ENCODE data around the gene CTAGE15.
"Not testable (repeated sequence)": the region's sequence is repeated elsewhere in the genome, so short reads cannot be mapped to it uniquely, and the experiment has no call there.

DNA sequence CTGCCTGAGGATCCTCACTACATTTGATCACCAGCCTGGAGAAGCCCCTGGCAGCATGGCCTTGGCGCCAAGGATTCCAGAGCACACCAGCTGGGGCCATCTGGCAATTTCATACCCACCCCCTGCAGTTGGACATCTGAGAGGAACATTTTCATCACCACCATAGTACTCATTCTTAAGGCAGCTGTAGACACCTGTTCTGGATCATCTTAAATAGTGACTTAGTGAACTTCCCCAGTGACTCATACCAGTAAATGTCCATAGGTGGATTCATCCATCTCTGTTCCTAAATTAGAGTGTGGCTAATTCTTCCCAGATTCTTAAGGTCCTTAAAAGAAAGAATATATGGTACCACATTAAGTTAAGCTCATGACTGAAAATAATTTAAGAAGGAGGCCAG is 45.6 kb downstream of the CTAGE15 start:
- not testable (repeated sequence) for TF ChIP-seq POLR2AphosphoS5 (IDR thresholded peaks at IDR 0.05; ENCODE audit: low read depth); ETS1 (IDR thresholded peaks at IDR 0.05); EZH2phosphoT487 (IDR thresholded peaks at IDR 0.05; ENCODE audit: unreplicated experiment); EZH2 (IDR thresholded peaks at IDR 0.05; ENCODE audit: low read depth, unreplicated experiment); STAT1 (IDR thresholded peaks at IDR 0.05; ENCODE audit: unreplicated experiment); CREB1 (CRISPR knock-in tag; IDR thresholded peaks at IDR 0.05; ENCODE audit: low read depth)
- TF ChIP-seq, protein P1, sequence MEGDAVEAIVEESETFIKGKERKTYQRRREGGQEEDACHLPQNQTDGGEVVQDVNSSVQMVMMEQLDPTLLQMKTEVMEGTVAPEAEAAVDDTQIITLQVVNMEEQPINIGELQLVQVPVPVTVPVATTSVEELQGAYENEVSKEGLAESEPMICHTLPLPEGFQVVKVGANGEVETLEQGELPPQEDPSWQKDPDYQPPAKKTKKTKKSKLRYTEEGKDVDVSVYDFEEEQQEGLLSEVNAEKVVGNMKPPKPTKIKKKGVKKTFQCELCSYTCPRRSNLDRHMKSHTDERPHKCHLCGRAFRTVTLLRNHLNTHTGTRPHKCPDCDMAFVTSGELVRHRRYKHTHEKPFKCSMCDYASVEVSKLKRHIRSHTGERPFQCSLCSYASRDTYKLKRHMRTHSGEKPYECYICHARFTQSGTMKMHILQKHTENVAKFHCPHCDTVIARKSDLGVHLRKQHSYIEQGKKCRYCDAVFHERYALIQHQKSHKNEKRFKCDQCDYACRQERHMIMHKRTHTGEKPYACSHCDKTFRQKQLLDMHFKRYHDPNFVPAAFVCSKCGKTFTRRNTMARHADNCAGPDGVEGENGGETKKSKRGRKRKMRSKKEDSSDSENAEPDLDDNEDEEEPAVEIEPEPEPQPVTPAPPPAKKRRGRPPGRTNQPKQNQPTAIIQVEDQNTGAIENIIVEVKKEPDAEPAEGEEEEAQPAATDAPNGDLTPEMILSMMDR (conservative IDR thresholded peaks at IDR 0.05; ENCODE audit: low read depth in 2 of 2): not testable (repeated sequence)
- TF ChIP-seq, protein P2, sequence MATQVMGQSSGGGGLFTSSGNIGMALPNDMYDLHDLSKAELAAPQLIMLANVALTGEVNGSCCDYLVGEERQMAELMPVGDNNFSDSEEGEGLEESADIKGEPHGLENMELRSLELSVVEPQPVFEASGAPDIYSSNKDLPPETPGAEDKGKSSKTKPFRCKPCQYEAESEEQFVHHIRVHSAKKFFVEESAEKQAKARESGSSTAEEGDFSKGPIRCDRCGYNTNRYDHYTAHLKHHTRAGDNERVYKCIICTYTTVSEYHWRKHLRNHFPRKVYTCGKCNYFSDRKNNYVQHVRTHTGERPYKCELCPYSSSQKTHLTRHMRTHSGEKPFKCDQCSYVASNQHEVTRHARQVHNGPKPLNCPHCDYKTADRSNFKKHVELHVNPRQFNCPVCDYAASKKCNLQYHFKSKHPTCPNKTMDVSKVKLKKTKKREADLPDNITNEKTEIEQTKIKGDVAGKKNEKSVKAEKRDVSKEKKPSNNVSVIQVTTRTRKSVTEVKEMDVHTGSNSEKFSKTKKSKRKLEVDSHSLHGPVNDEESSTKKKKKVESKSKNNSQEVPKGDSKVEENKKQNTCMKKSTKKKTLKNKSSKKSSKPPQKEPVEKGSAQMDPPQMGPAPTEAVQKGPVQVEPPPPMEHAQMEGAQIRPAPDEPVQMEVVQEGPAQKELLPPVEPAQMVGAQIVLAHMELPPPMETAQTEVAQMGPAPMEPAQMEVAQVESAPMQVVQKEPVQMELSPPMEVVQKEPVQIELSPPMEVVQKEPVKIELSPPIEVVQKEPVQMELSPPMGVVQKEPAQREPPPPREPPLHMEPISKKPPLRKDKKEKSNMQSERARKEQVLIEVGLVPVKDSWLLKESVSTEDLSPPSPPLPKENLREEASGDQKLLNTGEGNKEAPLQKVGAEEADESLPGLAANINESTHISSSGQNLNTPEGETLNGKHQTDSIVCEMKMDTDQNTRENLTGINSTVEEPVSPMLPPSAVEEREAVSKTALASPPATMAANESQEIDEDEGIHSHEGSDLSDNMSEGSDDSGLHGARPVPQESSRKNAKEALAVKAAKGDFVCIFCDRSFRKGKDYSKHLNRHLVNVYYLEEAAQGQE (IDR thresholded peaks at IDR 0.05; ENCODE audit: unreplicated experiment): not testable (repeated sequence)
